ENCODE results near the gene KLRF1.
A peak's percentile ranks its signal among the peaks of the same experiment; 100 is the strongest.

The KLRF1 gene

DNA sequence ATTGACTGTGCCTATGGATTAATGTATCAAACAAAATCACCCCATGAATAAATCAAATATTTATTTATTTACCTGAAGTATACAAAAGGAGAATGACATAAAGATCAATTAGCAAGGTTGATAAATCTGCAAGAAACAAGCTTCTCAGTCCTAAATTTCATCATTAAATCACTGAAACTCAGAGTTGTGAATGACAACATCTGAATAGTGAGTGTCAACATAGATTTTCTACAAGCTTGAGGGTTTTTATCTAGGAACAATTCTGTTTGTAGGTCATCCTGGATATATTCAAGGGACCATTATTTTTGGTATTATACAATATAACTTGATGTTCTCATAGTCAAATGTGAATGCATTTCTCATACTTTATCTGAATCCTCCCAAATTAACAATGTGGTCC is 17.4 kb upstream of the KLRF1 start:
- no peak for DNase-seq

DNA sequence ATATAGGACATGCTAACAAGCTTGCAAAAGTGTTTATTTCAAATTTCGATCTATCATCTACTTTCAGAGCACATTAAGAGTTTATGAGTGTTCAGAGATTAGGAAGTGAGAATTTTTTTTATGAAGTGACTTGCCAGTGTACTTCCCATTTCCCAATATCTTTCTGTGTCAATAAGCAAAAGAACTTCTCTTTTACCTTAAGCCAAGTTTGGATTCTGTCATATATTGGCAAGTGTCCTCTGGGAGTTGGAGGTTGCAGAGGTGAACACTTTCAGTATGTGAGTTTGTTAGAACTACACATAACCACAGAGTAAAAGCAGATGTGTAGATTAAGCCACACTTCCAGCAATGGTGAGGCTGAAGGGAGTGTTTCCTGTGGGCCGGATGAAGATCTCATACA is 16.6 kb upstream of the KLRF1 start:
- DNase-seq = no peak

DNA sequence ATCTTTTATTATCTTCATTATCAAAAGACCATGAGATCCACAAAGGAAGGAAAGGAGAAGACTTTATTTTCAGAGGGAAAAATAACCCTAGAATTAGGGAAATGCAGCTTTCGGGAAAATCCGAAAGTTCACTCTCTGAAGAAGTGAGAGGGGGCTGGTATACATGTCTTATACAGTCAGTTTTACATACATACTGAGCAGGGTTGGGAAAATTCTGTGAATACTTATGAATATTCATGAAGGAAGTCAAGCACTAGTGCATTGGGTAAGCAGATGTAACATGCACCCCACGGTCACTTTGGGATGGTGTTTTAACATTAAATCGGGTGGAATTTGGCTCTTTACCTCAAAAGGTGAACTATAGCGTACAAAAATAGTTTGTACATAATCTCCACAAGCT is 15.7 kb upstream of the KLRF1 start:
- no peak for DNase-seq

DNA sequence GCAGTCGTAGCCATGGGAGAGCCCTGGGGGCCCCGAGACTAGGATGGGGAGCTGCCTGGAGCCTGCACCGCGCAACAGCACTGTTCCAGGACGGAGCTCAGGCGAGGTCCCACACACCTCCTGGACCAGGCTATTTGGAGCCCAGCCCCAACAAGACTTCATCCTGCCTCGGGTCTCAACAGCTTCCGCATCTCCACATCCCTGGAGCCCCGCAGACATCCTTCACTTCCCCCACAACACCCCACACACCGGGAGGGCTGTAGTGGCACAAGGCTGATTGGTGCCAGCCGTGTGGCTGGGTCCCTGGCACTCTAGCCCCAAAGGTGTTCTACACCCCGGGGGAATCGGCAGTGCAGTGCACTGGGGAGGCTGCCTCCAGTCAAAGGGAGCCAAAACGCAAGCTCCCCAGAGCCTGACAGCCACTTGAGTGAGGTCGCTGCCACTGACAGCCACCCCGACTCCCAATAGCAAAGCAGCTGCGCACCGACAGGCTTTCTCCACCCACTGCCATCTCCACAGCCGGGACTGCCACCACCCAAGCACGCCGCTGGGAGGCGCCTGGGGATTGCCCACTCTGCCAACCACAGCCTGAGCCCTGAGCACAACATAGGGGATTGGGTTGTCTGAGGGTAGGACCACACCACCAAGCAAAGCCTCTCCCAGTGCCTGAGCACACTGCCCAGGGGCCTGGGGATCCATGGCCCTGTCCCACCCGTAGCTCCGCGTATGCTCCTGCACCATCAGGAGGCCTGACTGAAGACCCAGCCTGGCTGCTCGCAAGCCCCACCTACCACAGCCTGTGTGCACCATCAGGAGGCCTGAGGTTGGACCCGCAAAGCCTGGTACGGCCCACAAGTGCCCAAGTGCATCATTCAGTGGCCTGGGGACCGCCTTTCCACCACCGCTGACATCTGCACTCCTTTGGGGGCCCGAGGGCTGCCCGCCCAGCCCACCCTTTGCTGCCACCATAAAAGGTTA is 13.2 kb upstream of the KLRF1 start:
- DNase-seq = peak; percentile 88 to 94 (median 92)

DNA sequence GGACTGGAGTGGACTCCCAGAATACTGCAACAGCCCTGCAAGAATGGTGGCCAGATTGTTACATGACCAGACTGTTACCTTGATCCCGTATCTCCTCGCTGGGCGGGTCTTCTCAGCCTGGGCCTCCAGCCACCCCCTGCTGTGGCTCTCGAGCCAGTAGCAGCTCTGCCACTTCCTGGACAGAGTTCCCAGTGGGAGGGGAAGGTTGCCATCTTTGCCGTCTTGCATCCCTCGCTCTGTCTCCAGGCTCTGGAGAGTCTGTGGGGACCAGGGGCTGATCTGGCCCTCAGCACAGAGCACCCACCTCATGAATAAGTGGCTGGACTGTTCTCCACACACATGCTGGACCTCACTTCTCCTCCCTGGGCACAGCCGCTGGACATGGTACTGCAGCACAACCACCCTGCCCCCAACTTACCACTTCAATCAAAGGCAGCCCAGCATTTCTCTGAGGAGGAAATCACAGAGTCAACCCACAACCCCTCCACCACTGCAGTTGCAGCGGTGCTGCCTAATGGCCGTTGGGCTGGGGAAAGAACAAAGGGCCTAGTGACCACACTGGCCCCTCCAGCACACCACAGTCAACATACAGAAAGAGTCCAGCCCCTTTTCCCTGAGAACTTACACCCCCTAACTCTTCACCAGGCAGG is 6.9 kb upstream of the KLRF1 start:
- DNase-seq = no peak

DNA sequence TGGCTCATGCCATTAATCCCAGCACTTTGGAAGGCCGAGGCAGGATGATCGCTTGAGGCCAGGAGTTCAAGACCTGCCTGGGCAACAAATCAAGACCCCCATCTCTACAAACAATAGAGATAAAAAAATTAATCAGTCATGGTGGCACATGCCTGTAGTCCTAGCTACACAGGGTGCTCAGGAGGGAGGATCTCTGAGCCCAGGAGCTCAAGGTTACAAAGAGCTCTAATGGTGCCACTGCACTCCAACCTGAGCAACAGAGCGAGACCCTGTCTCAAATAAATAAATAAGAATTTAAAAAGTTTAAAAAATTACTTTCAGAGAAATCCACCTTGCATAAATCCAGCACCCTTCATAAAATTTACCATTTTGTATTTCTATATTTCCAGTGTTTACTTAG is 2.2 kb downstream of the KLRF1 start:
- DNase-seq = no peak

DNA sequence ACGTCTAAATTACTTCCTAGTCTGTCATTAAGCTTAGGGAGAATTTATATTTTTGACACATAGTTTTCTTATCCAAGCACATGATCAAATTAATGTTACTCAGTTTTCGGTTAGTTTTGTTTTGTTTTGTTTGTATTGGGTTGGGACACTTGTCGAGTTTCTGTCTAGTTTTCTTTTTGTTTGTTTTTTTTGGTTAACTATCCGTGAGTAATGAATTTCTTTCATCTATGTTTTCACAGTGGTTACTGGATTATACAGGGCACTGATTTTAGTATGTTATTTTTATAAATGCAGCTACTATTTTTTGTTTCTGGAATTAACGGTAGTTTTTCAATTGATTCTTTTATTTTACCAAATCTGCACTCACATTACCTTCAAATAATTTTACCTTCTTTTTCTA is 2.7 kb downstream of the KLRF1 start:
- no peak for DNase-seq

DNA sequence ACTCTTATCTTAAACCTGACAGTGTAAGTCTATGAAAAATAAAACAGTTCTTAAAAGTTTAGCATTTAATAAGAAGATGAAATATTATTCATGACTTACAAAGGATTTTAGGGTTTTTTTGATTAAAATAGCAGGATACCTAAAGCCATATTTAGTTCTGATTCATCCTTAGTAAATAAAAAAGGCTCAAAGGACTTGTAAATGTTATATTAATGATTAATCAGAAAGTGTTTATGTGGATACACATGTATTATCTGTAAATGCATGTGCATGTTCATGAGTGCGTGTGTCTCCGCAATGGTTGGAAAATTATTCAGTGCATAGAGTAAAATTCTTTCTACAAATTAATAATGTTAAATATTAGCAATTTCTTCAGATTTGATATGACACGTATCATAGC is 4.4 kb downstream of the KLRF1 start:
- DNase-seq = no peak

DNA sequence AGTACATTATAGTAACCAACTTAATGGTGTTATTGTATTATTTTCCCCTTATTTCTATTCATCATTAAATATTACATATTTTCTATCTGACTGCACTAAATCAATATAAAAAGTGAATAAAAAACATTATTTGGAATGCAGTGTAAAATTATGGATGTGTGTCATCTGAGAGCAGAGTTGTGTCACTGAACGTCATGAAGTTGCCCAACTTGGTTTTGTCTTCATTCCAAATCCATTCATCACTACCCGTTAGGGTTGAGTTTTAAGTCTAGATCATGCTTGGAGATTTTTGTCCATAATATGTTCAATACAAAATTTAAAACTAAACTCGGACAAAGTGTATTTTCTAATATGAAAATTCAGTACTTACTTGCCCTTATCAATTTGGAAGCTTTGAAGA is 16.1 kb downstream of the KLRF1 start:
- DNase-seq = no peak

DNA sequence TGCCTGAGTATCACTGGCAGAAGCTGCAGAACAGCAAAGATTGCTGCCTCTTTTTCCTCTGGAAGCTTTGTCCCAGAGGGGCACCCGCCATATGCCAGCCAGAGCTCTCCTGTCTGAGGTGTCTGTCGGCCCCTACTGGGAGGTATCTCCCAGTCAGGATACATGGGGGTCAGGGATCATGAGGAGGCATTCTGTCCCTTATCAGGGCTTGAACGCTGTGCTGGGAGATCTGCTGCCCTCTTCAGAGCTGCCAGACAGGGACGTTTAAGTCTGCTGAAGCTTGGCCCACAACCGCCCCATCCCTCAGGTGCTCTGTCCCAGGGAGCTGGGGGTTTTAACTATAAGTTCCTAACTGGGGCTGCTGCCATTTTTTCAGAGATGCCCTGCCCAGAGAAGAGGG is 21.6 kb downstream of the KLRF1 start:
- DNase-seq = no peak

DNA sequence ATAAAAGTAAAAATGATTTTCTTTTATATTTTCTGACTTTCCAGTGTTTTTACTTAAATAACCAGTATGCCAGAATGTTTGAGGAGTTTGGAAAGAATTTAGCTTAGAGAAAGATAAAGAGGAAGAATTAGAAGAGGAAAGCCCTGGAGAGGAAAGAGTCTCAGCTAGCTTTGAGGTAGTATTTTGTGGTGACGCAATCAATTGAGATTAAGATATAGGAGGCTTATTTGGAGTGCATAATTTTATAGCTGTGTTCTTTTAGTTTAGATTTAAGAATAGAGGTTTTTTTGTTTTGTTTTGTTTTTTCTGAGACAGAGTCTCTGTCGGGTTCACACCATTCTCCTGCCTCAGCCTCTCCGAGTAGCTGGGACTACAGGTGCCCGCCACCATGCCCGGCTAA is 23.8 kb downstream of the KLRF1 start:
- no peak for DNase-seq

DNA sequence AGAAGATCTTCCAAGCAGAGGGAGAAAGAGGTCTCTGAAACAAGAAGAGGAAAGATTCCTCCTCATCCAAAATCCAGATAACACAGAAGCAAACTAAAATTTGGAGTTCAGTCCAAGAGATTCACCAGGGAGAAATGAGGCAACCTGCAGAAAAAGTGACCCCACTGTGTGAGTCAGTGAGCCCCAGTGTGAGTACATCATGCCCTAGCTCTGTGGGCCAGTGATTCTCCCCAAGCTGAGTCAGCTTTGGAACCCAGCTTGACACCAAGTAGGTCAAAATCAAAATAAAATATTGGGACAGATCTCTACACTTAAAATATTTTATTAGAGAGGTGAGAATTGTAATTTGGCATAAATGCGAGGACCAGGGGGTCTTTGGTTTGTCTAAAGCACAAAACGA is 24.6 kb downstream of the KLRF1 start:
- DNase-seq = no peak

DNA sequence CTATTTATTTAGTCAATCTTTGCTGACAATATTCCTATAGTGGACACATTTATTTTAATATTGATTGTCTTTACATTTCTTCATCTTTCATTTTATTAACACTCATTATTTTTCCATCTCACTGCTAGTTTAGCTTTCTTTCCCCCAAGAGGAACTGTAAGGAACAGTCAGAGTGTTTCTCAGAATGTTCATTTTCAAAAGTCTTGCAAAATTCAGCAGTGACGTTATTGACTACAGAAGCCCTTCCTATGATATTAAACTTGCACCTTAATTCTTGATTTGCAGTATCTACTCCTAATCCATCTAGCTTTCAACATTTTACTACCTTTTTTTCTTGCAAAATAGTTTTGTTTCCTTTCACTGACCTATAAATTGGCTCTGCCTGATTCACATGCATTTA is 28.9 kb downstream of the KLRF1 start:
- DNase-seq = no peak

DNA sequence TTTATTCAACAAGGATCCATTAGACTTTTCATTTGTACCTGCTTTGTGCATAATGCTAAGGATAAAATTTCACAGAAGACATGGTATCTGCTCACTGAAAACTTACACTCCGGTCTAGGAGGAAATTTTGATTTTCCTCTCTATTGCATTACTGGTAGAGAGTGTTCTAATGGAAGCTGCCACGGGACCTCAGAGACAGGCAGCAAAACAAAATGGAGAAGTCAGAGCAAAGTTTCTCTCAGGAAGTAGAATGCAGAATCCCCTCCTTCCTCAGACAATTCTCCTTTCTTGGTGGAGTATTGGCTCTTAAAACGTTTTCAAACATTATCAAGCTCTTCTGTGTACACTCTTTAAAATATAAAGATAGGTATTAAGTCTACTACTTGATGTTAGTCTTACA is 29.6 kb downstream of the KLRF1 start:
- no peak for DNase-seq

DNA sequence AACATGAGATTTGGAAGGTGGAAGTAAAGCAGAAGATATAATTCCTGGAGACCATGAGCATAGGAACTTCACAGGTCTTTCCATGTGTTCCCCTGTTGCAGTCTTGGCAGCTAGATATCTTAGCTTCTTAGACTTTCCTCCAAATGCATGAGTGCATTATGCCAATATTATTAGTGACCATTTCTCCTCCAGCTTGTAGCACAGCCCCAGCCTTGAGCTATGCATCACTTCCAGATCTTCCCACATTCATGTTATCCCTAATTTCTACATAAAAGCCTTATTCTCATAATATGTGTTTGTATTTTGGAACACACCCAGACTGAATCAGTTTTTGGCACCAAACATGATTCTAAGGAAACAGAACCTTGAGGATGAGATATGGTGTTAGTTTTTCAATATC is 30.9 kb downstream of the KLRF1 start:
- DNase-seq = no peak

DNA sequence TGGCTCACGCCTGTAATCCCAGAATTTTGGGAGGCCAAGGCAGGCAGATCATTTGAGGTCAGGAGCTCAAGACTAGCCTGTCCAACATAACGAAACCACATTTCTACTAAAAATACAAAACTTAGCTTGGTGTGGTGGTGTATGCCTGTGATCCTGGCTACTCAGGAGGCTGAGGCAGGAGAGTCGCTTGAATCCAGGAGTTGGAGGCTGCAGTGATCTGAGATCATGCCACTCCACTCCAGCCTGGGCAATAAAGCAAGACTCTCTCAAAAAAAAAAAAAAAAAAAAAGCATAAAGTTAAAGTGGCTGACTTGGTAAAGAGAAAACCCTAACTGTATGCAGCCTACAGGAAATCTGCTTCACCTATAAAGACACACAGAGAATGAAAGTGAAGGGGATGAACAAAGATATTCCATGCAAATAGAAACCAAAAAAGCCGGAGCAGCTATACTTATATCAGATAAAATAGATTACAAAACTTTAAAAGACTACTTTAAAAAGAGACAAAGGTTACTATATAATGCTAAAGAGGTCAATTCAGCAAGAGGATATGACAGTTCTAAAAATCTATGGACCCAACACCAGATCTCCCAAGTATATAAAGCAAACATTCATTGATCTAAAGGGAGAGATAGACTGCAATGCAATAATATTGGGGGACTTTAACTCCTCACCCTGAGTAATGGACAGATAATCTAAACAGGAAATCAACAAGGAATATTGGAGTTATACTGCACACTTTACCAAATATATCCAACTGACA is 37.8 kb downstream of the KLRF1 start:
- no peak for DNase-seq

DNA sequence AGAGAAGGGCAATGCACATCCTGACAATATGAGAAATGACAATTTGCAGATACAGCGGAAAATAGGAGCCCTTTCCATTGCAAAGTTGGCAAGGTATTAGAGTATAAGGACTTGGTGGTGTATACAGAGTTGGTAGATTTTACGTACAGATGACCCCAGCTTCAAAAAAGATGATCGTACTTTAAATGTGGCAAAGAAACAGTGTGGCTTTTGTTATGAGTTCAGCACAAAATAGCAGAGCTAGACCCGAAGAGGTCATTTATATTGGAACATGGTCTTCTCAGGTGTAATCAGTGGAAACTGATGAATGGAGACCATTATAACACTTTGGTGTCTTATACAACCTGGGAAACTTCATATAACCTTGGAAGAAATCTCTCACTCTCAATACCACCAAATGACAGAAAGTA is 39.6 kb downstream of the KLRF1 start:
- DNase-seq = no peak

DNA sequence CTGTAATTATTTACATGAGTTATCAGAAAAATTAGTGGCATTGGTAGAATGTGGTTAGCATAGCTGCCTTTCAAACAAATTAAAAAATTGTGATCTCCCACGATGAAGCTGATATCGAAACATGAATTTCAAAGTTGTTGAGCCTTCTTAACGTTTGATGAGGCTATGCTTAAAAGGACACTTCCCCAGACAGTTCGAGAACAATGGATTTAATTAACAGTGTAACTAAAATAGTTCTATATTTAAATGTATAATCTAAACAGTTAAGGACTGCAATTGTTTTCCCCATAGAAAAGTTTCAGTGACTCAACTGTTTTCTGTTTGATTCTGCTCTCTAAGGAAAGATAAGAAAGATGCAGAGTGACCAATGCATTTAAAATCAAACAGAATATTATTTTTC is 40.2 kb downstream of the KLRF1 start:
- no peak for DNase-seq

DNA sequence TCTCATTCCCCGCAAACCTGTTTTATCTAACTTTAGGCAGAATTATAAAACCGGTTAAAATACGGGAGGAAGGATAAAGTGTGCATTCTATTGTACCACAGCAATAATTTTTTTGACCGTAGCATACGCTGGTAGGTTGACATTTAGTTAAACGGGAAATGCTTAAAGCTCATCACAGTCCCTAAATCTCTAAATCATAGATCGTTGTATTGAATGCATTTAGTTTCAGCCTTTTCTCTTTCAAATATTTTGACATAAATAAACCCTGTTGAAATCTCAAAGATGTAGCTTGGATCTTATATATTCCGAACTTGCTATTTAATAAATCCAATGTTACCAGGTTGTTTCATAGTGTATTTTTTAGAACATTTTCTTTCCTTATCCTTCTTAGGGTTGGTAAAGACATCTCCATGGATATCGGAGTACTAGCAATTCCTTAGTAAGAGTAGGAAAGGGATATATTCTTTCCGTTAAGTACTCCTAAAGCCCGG is 41.1 kb downstream of the KLRF1 start:
- no peak for DNase-seq

DNA sequence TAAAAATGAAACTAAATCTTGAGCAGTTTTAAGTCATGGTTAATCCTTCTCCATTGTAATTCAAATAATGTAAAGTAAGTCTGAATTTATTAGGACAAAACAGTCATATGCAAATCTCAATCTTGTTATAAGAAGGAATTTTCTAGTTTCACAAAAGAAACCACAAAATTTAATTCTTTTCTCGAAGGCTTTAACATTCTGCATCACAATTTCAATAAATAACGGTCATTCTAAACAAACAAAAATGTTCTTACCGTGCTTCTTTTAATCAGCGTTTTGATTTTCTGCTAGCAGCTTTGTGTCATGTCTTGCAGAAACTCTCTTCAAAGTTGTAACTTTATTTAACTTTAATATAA is 41.6 kb downstream of the KLRF1 start:
- DNase-seq = no peak

DNA sequence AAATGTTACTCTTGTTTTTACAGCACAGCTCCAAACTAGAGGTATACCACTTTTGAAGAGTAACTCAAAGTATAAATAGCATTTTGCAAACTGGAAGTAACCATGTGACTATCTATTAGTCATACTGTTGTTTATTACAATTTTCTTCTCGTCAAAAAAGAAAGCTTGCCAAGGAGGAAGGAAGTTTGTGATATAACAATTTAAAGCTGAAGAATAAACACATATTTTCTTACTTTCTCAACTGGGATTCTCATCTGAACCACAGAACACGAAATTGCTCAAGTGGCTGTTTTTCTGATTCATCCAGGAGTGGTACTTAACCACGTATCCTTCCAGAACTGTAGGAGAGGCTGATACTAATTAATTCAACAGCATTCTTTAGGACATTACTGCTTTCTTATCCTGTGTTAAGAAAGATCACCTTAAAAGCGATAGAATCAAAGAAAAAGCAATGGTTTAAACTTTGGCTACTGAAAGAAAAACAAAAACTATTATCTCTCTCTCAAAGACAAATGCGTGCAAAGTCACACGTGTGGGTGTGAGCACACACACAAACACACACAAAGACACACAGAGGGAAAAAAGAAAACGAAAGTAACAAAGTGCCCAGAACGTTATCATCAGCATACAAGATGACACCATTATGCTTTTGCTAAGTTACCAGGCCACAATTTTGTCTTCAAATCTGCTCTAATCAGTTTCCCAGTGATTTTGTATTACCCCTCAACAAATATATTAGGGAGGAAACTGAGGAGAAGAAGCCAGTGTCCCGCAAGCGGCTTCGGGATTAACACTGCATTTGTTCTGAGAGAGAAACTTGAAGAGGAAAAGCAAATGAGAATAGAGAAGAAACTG is 42.3 kb downstream of the KLRF1 start, which contains the start of gene CLEC2B:
Gene CLEC2B, minus strand, starts transcription at position 48 of the 855 bp plus-strand sequence.
- DNase-seq = no peak

DNA sequence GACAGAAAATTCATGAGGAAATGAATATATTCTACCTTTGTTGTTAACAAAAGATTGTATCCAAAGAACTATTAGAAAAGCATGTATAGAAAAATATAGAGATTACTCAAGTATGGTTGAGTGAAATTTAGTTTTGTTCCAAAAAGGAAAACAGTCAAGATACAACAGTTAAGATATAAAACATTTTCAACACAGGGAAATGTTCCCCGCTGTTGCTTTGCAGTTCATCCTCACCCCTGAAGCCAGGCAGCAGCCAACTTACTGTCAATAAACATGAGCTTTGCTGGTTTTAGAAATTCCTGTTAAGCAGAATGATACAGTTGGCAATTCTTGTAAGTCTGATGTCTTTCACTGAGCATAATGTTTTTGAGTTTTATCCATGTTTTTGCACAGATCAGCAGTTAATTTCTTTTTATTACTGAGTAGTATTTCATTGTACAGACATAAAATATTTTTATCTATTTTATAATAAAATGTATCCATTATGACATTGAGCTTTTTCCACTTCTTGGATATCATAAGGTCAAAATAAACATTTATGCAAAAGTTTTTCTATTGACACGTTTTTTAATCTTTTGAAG is 43.1 kb downstream of the KLRF1 start:
- DNase-seq = no peak

All from activated naive CD4-positive, alpha-beta T cell (primary cell).